Measurements from ENCODE around the gene CENPW. TPM values are rescaled to one million over a fixed set of nuclear protein-coding genes. Genes with fewer than 3 reads are reported as not detected.

Gene CENPW
- total RNA-seq, 1 donor from 2014 or later, result 71.0 TPM

GRCh38 chr6:126333729-126334128 lies 6.2 kb upstream of the CENPW start:
- no peak for TF ChIP-seq CTCF (conservative IDR thresholded peaks at IDR 0.05)
- Mint-ChIP-seq H3K27me3 (ENCODE audit: low read depth) (peaks cover 2% of the 10 kb centered on the region), H3K9me3 (no peaks in the 10 kb centered on the region), H3K27ac (ENCODE audit: unreplicated experiment) (no peak overlapping the region), H3K4me1 (no peaks in the 10 kb centered on the region), H3K36me3 (ENCODE audit: low read depth) (no peaks in the 10 kb centered on the region), H3K4me3 (no peak overlapping the region)
- DNase-seq (ENCODE audit: low read depth, low spot score), result no peak

- H3K4me3 Mint-ChIP-seq, result no peak overlapping the region
- peak; percentile 33 for TF ChIP-seq CTCF (conservative IDR thresholded peaks at IDR 0.05)
- H3K9me3 Mint-ChIP-seq, result no peaks in the 10 kb centered on the region
- no peaks in the 10 kb centered on the region for H3K4me1 Mint-ChIP-seq
- H3K36me3 Mint-ChIP-seq (ENCODE audit: low read depth), result no peaks in the 10 kb centered on the region
- H3K27ac Mint-ChIP-seq (ENCODE audit: unreplicated experiment), result no peak overlapping the region
- DNase-seq (ENCODE audit: low read depth, low spot score), result no peak
- peaks cover 2% of the 10 kb centered on the region for H3K27me3 Mint-ChIP-seq (ENCODE audit: low read depth)
Measured at GRCh38 chr6:126335210-126335609, 4.7 kb upstream of the CENPW start.

GRCh38 chr6:126337323-126337722 lies 2.6 kb upstream of the CENPW start:
- H3K9me3 Mint-ChIP-seq, result no peaks in the 10 kb centered on the region
- no peaks in the 10 kb centered on the region for H3K36me3 Mint-ChIP-seq (ENCODE audit: low read depth)
- DNase-seq (ENCODE audit: low read depth, low spot score), result no peak
- H3K27me3 Mint-ChIP-seq (ENCODE audit: low read depth), result peaks cover 2% of the 10 kb centered on the region
- H3K27ac Mint-ChIP-seq (ENCODE audit: unreplicated experiment), result no peak overlapping the region
- no peak overlapping the region for H3K4me3 Mint-ChIP-seq
- peaks cover 18% of the 10 kb centered on the region for H3K4me1 Mint-ChIP-seq
- TF ChIP-seq CTCF (conservative IDR thresholded peaks at IDR 0.05), result no peak

- Mint-ChIP-seq H3K36me3 (ENCODE audit: low read depth) (no peaks in the 10 kb centered on the region), H3K4me1 (peaks cover 29% of the 10 kb centered on the region), H3K4me3 (no peak overlapping the region), H3K9me3 (no peaks in the 10 kb centered on the region), H3K27me3 (ENCODE audit: low read depth) (no peaks in the 10 kb centered on the region), H3K27ac (ENCODE audit: unreplicated experiment) (no peak overlapping the region)
- DNase-seq (ENCODE audit: low read depth, low spot score), result no peak
- TF ChIP-seq CTCF (conservative IDR thresholded peaks at IDR 0.05), result no peak
Measured at GRCh38 chr6:126341126-126341525, 1.2 kb downstream of the CENPW start.

- no peak for TF ChIP-seq CTCF (conservative IDR thresholded peaks at IDR 0.05)
- Mint-ChIP-seq H3K4me1 (peaks cover 29% of the 10 kb centered on the region), H3K4me3 (peak overlapping the region; percentile 26), H3K36me3 (ENCODE audit: low read depth) (no peaks in the 10 kb centered on the region), H3K27ac (ENCODE audit: unreplicated experiment) (no peak overlapping the region), H3K9me3 (no peaks in the 10 kb centered on the region), H3K27me3 (ENCODE audit: low read depth) (no peaks in the 10 kb centered on the region)
- DNase-seq (ENCODE audit: low read depth, low spot score), result no peak
Measured at GRCh38 chr6:126344181-126344580, 4.3 kb downstream of the CENPW start.

GRCh38 chr6:126351960-126352359 lies 12.0 kb downstream of the CENPW start:
- H3K27ac Mint-ChIP-seq (ENCODE audit: unreplicated experiment), result no peak overlapping the region
- no peaks in the 10 kb centered on the region for H3K4me1 Mint-ChIP-seq
- no peak for DNase-seq (ENCODE audit: low read depth, low spot score)
- H3K36me3 Mint-ChIP-seq (ENCODE audit: low read depth), result peaks cover 8% of the 10 kb centered on the region
- peaks cover 6% of the 10 kb centered on the region for H3K9me3 Mint-ChIP-seq
- H3K27me3 Mint-ChIP-seq (ENCODE audit: low read depth), result no peaks in the 10 kb centered on the region
- H3K4me3 Mint-ChIP-seq, result no peak overlapping the region
- TF ChIP-seq CTCF (conservative IDR thresholded peaks at IDR 0.05), result no peak

Data from neural crest cell (in vitro differentiated cells).